ENCODE results near the gene HS3ST6. TPM values are rescaled to one million over a fixed set of nuclear protein-coding genes. Genes with fewer than 3 reads are reported as not detected.

HS3ST6 gene
- total RNA-seq, 1 experiment from 2014 or later, result not detected

DNA sequence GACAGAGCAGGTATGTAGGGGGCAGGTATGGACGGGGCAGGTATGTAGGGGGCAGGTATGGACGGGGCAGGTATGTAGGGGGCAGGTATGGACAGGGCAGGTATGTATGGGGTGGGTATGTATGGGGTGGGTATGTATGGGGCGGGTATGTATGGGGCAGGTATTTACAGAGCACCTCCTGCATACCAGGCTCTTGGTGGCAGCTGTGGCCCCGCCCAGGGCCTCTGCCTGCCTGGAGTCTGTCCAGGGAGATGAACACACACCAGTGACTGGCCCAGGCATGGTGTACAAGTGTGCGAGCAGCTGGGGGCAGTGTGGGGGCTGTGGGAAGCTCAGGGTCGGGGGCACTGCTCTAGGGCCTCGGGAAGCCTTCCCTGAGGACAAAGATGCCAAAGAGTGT, 31.8 kb upstream of the HS3ST6 start (continued):
- TF ChIP-seq, protein P1, sequence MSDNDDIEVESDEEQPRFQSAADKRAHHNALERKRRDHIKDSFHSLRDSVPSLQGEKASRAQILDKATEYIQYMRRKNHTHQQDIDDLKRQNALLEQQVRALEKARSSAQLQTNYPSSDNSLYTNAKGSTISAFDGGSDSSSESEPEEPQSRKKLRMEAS (IDR thresholded peaks at IDR 0.05), result no peak
- TF ChIP-seq SIN3A (IDR thresholded peaks at IDR 0.05; ENCODE audit: low read depth), result no peak
- no peak for TF ChIP-seq EZH2phosphoT487 (IDR thresholded peaks at IDR 0.05; ENCODE audit: borderline replicate concordance)
- no peak for TF ChIP-seq EGR1 (IDR thresholded peaks at IDR 0.05; ENCODE audit: low read depth)
- TF ChIP-seq ELF1 (IDR thresholded peaks at IDR 0.05; ENCODE audit: borderline replicate concordance, low read depth), result no peak
- TF ChIP-seq SRF (IDR thresholded peaks at IDR 0.05; ENCODE audit: low read depth), result no peak

DNA sequence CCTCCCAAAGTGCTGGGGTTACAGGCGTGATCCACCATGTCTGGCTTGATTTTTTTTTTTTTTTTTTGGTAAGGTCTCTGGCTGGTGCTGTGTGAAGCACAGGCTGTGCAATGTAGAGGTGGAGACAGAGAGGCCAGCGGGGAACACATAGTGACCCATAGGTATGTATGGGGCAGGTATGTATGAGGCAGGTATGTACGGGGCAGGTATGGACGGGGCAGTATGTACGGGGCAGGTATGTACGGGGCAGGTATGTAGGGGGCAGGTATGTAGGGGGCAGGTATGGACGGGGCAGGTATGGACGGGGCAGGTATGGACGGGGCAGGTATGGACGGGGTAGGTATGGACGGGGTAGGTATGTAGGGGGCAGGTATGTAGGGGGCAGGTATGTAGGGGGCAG, 31.3 kb upstream of the HS3ST6 start:
- no peaks in the 10 kb centered on the region for H3K27me3 ChIP-seq (ENCODE audit: insufficient read depth, low read length)
- no peaks in the 10 kb centered on the region for H3K36me3 ChIP-seq (ENCODE audit: control insufficient read depth in 1 of 2, insufficient read depth in 2 of 2, low read length in 2 of 2)
- CTCF ChIA-PET, result interaction anchor here (0.6 kb wide), 1 partner anchor 137 kb away, joined by 3 read pairs; no protein-coding TSS in a partner anchor
- peaks cover 0 to 2% of the 10 kb centered on the region in 2 experiments; a peak in 3 of 4 replicates for H3K4me1 ChIP-seq (ENCODE audit: control insufficient read depth in 1 of 2, insufficient read depth in 2 of 2, low read length in 2 of 2)
- H3K4me3 ChIP-seq (replicated peaks in 1 of 2; ENCODE audit: low read depth in 1 of 2, low read length in 2 of 2), result no peak overlapping the region
- BruUV-seq (replicated peaks), result no TSS peak
- no peak overlapping the region for H3K4me2 ChIP-seq (ENCODE audit: low read length)
- ATAC-seq (no peak), DNase-seq (ENCODE audit: low read depth, low spot score) (no peak)
- H4K20me1 ChIP-seq (ENCODE audit: insufficient read depth), result no peaks in the 10 kb centered on the region
- no peak overlapping the region for H3K27ac ChIP-seq (ENCODE audit: low read depth, low read length)
- H3K9me2 ChIP-seq (ENCODE audit: insufficient read depth), result no peaks in the 10 kb centered on the region
- TF ChIP-seq ELF1 (IDR thresholded peaks at IDR 0.05; ENCODE audit: borderline replicate concordance, low read depth) (no peak), ZFX (IDR thresholded peaks at IDR 0.05) (no peak), ZNF274 (IDR thresholded peaks at IDR 0.05; ENCODE audit: low read depth, low read length) (no peak), SIN3A (IDR thresholded peaks at IDR 0.05; ENCODE audit: low read depth) (no peak), SP1 (IDR thresholded peaks at IDR 0.05; ENCODE audit: low read depth) (no peak), EZH2 (IDR thresholded peaks at IDR 0.05) (no peak), SRF (IDR thresholded peaks at IDR 0.05; ENCODE audit: low read depth) (no peak), JUND (IDR thresholded peaks at IDR 0.05) (no peak), EGR1 (IDR thresholded peaks at IDR 0.05; ENCODE audit: low read depth) (no peak)
- TF ChIP-seq, protein P2, sequence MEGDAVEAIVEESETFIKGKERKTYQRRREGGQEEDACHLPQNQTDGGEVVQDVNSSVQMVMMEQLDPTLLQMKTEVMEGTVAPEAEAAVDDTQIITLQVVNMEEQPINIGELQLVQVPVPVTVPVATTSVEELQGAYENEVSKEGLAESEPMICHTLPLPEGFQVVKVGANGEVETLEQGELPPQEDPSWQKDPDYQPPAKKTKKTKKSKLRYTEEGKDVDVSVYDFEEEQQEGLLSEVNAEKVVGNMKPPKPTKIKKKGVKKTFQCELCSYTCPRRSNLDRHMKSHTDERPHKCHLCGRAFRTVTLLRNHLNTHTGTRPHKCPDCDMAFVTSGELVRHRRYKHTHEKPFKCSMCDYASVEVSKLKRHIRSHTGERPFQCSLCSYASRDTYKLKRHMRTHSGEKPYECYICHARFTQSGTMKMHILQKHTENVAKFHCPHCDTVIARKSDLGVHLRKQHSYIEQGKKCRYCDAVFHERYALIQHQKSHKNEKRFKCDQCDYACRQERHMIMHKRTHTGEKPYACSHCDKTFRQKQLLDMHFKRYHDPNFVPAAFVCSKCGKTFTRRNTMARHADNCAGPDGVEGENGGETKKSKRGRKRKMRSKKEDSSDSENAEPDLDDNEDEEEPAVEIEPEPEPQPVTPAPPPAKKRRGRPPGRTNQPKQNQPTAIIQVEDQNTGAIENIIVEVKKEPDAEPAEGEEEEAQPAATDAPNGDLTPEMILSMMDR (IDR thresholded peaks at IDR 0.05 in 2 of 3, conservative IDR thresholded peaks at IDR 0.05 in 1 of 3; ENCODE audit: borderline replicate concordance in 1 of 3, insufficient read depth in 1 of 3, low read depth in 2 of 3, low read length in 2 of 3), result no peak
- RAD21 ChIA-PET (ENCODE audit: low non-redundant PET in 1 of 2, low total read pairs in 2 of 2, uncharacterized antibody in 2 of 2, unreplicated experiment in 2 of 2), result no interaction called here
- intact Hi-C loops (cut with micrococcal nuclease), result no loop called here
- POLR2A ChIA-PET, result interaction anchor here (1.0 to 1.1 kb wide), 2 partner anchors 15 kb away, joined by 3 to 4 read pairs; partner anchors contain the start of gene RPS2
- H3K9me3 ChIP-seq (ENCODE audit: control insufficient read depth in 1 of 2, insufficient read depth in 1 of 2, low read depth in 1 of 2, low read length in 2 of 2), result no peaks in the 10 kb centered on the region
- no peaks in the 10 kb centered on the region for H3K79me2 ChIP-seq (ENCODE audit: insufficient read depth, low read length)
- no peak overlapping the region for H3K9ac ChIP-seq (ENCODE audit: low read length)
- no peak overlapping the region for H2AFZ ChIP-seq (ENCODE audit: low read depth, low read length, poor library complexity, severe bottlenecking)
